ENCODE measurements around the gene MON2. TPM values are rescaled to one million over a fixed set of nuclear protein-coding genes. Genes with fewer than 3 reads are reported as not detected.

Gene MON2
- total and polyA plus RNA-seq, 10 of the 15 experiments (the other 5 are each of a cell fraction or from before 2014, with no cell fraction given) = 5.4 to 34.3 (median 23.4) TPM

DNA sequence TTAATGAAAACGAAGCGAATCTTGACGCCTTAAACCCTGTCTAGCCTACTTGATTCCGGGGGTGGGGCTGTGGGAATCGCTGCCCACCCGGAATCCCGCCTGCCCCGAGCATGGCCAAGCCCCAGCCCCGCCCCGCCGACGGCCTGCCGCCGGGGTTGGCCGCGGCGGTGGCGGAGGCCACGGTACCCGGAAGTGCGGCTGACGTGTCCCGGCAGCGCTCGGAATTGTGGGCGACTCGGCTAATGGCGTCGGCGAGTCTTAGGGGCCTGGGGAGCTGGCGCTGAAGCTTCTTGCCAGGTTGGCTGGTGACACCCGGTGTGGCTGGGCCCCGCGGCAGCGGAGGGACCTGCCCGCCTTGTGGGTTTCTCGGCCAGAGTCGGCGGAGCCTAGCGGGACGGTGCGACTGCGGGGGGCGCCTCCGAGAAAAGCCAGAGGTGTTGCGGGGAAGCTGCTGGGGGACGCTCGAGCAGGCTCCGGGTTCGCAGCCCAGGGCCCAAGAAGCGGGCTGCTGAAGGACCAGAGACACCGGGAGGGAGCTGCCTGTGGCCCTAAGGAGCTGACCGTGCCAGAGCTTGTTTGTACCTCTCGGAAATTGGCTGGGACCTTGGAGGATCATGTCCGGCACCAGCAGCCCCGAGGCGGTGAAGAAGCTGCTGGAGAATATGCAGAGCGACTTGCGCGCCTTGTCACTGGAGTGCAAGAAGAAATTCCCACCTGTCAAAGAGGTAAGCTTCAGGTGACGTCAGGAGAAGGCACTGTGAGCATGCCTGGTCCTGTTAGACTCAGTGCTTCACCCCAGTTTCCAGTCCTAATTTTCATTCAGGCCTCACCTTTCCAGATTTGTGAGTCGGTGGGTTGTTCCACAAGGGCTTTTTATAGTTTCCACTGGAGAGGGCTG lies at the start of gene MON2 (continued):
- TF ChIP-seq, protein P1, sequence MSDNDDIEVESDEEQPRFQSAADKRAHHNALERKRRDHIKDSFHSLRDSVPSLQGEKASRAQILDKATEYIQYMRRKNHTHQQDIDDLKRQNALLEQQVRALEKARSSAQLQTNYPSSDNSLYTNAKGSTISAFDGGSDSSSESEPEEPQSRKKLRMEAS (IDR thresholded peaks at IDR 0.05; ENCODE audit: low read depth, low read length) = no peak; the same call in 1 of the 2 replicates
- TF ChIP-seq CHD2 (IDR thresholded peaks at IDR 0.05; ENCODE audit: borderline replicate concordance, low read depth, low read length) = no peak
- no peak for TF ChIP-seq ZBED1 (IDR thresholded peaks at IDR 0.05; ENCODE audit: borderline replicate concordance)
- TF ChIP-seq, protein P2, sequence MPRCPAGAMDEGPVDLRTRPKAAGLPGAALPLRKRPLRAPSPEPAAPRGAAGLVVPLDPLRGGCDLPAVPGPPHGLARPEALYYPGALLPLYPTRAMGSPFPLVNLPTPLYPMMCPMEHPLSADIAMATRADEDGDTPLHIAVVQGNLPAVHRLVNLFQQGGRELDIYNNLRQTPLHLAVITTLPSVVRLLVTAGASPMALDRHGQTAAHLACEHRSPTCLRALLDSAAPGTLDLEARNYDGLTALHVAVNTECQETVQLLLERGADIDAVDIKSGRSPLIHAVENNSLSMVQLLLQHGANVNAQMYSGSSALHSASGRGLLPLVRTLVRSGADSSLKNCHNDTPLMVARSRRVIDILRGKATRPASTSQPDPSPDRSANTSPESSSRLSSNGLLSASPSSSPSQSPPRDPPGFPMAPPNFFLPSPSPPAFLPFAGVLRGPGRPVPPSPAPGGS (IDR thresholded peaks at IDR 0.05; ENCODE audit: borderline replicate concordance, insufficient read depth, low read depth, low read length, poor library complexity, severe bottlenecking) = no peak
- TF ChIP-seq RELA (IDR thresholded peaks at IDR 0.05; ENCODE audit: borderline replicate concordance, partially characterized antibody) = peak; percentile 60
- TF ChIP-seq, protein P3, sequence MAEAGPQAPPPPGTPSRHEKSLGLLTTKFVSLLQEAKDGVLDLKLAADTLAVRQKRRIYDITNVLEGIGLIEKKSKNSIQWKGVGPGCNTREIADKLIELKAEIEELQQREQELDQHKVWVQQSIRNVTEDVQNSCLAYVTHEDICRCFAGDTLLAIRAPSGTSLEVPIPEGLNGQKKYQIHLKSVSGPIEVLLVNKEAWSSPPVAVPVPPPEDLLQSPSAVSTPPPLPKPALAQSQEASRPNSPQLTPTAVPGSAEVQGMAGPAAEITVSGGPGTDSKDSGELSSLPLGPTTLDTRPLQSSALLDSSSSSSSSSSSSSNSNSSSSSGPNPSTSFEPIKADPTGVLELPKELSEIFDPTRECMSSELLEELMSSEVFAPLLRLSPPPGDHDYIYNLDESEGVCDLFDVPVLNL (IDR thresholded peaks at IDR 0.05; ENCODE audit: low read depth, low read length) = no peak
- no peak for TF ChIP-seq CBX3 (IDR thresholded peaks at IDR 0.05; ENCODE audit: borderline replicate concordance, low read depth)
- TF ChIP-seq SP1 (IDR thresholded peaks at IDR 0.05; ENCODE audit: low read depth, low read length) = no peak
- TF ChIP-seq BRCA1 (IDR thresholded peaks at IDR 0.05; ENCODE audit: low read depth, low read length) = no peak
- TF ChIP-seq BCL11A (IDR thresholded peaks at IDR 0.05; ENCODE audit: low read depth, low read length) = no peak
- no peak for TF ChIP-seq SPI1 (IDR thresholded peaks at IDR 0.05; ENCODE audit: borderline replicate concordance, insufficient read depth, low read depth, low read length)
- TF ChIP-seq SMAD1 (IDR thresholded peaks at IDR 0.05; ENCODE audit: low read depth, partially characterized antibody) = no peak
- peak; percentile 81 for TF ChIP-seq GABPA (IDR thresholded peaks at IDR 0.05; ENCODE audit: low read depth)
- TF ChIP-seq PAX8 (IDR thresholded peaks at IDR 0.05) = no peak
- TF ChIP-seq, protein P4, sequence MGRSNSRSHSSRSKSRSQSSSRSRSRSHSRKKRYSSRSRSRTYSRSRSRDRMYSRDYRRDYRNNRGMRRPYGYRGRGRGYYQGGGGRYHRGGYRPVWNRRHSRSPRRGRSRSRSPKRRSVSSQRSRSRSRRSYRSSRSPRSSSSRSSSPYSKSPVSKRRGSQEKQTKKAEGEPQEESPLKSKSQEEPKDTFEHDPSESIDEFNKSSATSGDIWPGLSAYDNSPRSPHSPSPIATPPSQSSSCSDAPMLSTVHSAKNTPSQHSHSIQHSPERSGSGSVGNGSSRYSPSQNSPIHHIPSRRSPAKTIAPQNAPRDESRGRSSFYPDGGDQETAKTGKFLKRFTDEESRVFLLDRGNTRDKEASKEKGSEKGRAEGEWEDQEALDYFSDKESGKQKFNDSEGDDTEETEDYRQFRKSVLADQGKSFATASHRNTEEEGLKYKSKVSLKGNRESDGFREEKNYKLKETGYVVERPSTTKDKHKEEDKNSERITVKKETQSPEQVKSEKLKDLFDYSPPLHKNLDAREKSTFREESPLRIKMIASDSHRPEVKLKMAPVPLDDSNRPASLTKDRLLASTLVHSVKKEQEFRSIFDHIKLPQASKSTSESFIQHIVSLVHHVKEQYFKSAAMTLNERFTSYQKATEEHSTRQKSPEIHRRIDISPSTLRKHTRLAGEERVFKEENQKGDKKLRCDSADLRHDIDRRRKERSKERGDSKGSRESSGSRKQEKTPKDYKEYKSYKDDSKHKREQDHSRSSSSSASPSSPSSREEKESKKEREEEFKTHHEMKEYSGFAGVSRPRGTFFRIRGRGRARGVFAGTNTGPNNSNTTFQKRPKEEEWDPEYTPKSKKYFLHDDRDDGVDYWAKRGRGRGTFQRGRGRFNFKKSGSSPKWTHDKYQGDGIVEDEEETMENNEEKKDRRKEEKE (IDR thresholded peaks at IDR 0.05) = no peak
- TF ChIP-seq, protein P5, sequence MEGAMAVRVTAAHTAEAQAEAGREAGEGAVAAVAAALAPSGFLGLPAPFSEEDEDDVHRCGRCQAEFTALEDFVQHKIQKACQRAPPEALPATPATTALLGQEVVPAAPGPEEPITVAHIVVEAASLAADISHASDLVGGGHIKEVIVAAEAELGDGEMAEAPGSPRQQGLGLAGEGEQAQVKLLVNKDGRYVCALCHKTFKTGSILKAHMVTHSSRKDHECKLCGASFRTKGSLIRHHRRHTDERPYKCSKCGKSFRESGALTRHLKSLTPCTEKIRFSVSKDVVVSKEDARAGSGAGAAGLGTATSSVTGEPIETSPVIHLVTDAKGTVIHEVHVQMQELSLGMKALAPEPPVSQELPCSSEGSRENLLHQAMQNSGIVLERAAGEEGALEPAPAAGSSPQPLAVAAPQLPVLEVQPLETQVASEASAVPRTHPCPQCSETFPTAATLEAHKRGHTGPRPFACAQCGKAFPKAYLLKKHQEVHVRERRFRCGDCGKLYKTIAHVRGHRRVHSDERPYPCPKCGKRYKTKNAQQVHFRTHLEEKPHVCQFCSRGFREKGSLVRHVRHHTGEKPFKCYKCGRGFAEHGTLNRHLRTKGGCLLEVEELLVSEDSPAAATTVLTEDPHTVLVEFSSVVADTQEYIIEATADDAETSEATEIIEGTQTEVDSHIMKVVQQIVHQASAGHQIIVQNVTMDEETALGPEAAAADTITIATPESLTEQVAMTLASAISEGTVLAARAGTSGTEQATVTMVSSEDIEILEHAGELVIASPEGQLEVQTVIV (IDR thresholded peaks at IDR 0.05; ENCODE audit: borderline replicate concordance, partially characterized antibody) = peak; percentile 79
- TF ChIP-seq LARP7 (IDR thresholded peaks at IDR 0.05) = peak; percentile 92
